Gastroesophageal sphincter (tissue), 3 donors: ENCODE results near the gene CCDC170.

Experiments used
- POLR2A ChIP-seq, 2 donors: fragments of 450-650 bp; IDR thresholded peaks; one replicate each; pipeline ENCODE4 v1.6.1; 2017; ENCODE audit warnings: antibody characterized with exemption in 2 of 2, mild to moderate bottlenecking in 2 of 2, moderate library complexity in 1 of 2
- POLR2AphosphoS5 ChIP-seq: sonication (generic); formaldehyde crosslinking; IDR thresholded peaks from one replicate; pipeline ENCODE4 v1.6.1; 2017; ENCODE audit warnings: antibody characterized with exemption
- TF ChIP-seq, protein P1 (sequence below), 4 experiments: fragments of 200-600 bp in 2 of 4; fragments of 450-650 bp in 2 of 4; sonication (generic) in 1 of 4; IDR thresholded peaks; one replicate each; pipeline ENCODE4 v1.5.1; 2017 to 2019; ENCODE audit warnings: antibody characterized with exemption in 4 of 4, mild to moderate bottlenecking in 2 of 4, moderate library complexity in 2 of 4

DNA sequence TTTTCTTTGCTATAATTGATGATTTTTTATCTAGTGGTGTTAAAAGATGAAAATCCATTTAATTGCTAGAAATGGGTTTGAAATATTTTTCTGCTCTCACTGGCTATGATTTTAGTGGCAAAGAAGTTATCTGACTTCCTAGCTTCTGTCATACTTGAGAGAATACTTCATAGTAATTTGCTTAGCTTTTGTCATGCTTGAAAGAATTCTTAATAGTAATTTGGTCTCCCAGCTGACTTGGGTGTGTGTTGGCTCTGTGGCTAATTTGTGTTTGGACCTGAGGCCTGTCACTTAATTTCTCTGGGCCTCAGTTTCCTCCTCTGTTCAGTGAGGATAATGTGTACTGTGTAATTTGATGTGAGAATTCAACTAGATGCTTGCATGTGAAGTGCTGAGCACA, 29.1 kb upstream of the CCDC170 start:
- TF ChIP-seq, protein P1, sequence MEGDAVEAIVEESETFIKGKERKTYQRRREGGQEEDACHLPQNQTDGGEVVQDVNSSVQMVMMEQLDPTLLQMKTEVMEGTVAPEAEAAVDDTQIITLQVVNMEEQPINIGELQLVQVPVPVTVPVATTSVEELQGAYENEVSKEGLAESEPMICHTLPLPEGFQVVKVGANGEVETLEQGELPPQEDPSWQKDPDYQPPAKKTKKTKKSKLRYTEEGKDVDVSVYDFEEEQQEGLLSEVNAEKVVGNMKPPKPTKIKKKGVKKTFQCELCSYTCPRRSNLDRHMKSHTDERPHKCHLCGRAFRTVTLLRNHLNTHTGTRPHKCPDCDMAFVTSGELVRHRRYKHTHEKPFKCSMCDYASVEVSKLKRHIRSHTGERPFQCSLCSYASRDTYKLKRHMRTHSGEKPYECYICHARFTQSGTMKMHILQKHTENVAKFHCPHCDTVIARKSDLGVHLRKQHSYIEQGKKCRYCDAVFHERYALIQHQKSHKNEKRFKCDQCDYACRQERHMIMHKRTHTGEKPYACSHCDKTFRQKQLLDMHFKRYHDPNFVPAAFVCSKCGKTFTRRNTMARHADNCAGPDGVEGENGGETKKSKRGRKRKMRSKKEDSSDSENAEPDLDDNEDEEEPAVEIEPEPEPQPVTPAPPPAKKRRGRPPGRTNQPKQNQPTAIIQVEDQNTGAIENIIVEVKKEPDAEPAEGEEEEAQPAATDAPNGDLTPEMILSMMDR (IDR thresholded peaks at IDR 0.05): no peak
- TF ChIP-seq POLR2AphosphoS5 (no peak), POLR2A (IDR thresholded peaks at IDR 0.05) (no peak)
